Stomach smooth muscle (tissue), 2 donors: Measurements from ENCODE around the gene B4GAT1.
"Not testable (repeated sequence)": the region's sequence is repeated elsewhere in the genome, so short reads cannot be mapped to it uniquely, and the experiment has no call there.

Source experiments
- H3K27ac ChIP-seq: one replicate; pipeline ENCODE4 v1.7.0; 2013; ENCODE audit warnings: mild to moderate bottlenecking, low read length, inconsistent platforms
- H3K27me3 ChIP-seq, 2 donors: one replicate each; pipeline ENCODE4 v1.7.0; 2013; ENCODE audit warnings: low read length in 2 of 2; ENCODE audit not compliant: insufficient read depth in 2 of 2, control insufficient read depth in 1 of 2
- H3K36me3 ChIP-seq, 2 donors: one replicate each; pipeline ENCODE4 v1.7.0; 2013; ENCODE audit warnings: low read length in 2 of 2; ENCODE audit not compliant: control insufficient read depth in 2 of 2, insufficient read depth in 2 of 2
- H3K4me1 ChIP-seq: one replicate; pipeline ENCODE4 v1.7.0; 2013; ENCODE audit warnings: low read length; ENCODE audit not compliant: control insufficient read depth, insufficient read depth
- H3K4me3 ChIP-seq, 2 donors: one replicate each; pipeline ENCODE4 v1.7.0; 2013; ENCODE audit warnings: low read length in 2 of 2
- H3K9ac ChIP-seq, 2 donors: one replicate each; pipeline ENCODE4 v1.7.0; 2013; ENCODE audit warnings: low read length in 2 of 2, mild to moderate bottlenecking in 1 of 2
- H3K9me3 ChIP-seq, 2 donors: one replicate each; pipeline ENCODE4 v1.7.0; 2013; ENCODE audit warnings: low read length in 2 of 2; ENCODE audit not compliant: control insufficient read depth in 2 of 2
- donor health status: healthy.
- donor health status: Pancreatic carcinoma.

B4GAT1 gene

GRCh38 chr11:66311965-66312548 lies 35.4 kb downstream of the B4GAT1 start:
- H3K4me3 ChIP-seq: peak overlapping the region; percentile 83 to 86
- no peaks in the 10 kb centered on the region for H3K9me3 ChIP-seq
- H3K36me3 ChIP-seq: no peaks in the 10 kb centered on the region
- H3K9ac ChIP-seq: peak overlapping the region; percentile 61 to 72
- H3K4me1 ChIP-seq: peaks cover 42% of the 10 kb centered on the region
- no peaks in the 10 kb centered on the region for H3K27me3 ChIP-seq
- H3K27ac ChIP-seq: peak overlapping the region; percentile 86

DNA sequence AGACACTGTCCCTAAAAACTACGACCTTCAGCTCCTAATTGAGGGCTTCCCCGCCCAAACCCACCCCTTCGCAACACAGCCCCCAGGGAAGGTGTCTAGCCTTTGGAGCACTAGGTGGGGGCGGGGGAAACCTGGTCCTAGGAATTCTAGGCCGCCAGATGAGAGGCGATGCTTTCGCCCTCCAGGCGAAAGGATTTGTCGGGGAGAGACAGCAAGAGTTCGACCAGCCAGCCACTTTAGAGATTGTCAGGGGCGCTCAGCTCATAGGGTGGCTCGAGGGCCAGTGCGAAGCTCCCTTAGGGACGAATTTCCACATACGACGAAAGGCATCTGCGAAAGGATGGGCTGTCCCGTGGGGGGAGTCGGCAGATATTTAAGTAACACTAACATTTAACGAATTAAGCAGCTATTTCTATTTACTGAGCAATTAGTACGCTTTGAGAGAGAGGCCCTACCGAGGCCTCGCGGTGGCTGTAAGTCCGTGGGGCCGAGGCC lies 35.9 kb downstream of the B4GAT1 start:
- H3K9ac ChIP-seq: peak overlapping the region; percentile 61 to 72
- H3K36me3 ChIP-seq: no peaks in the 10 kb centered on the region
- H3K9me3 ChIP-seq: no peaks in the 10 kb centered on the region
- H3K4me1 ChIP-seq: peaks cover 39% of the 10 kb centered on the region
- no peaks in the 10 kb centered on the region for H3K27me3 ChIP-seq
- peak overlapping the region; percentile 83 to 86 for H3K4me3 ChIP-seq
- H3K27ac ChIP-seq: peak overlapping the region; percentile 86

- not testable (repeated sequence) for H3K9ac ChIP-seq, H3K36me3 ChIP-seq, H3K27ac ChIP-seq, H3K27me3 ChIP-seq, H3K9me3 ChIP-seq, H3K4me3 ChIP-seq
- H3K4me1 ChIP-seq: peaks cover 33% of the 10 kb centered on the region
These were observed 36.5 kb downstream of the B4GAT1 start for GRCh38 chr11:66310803-66311440.

DNA sequence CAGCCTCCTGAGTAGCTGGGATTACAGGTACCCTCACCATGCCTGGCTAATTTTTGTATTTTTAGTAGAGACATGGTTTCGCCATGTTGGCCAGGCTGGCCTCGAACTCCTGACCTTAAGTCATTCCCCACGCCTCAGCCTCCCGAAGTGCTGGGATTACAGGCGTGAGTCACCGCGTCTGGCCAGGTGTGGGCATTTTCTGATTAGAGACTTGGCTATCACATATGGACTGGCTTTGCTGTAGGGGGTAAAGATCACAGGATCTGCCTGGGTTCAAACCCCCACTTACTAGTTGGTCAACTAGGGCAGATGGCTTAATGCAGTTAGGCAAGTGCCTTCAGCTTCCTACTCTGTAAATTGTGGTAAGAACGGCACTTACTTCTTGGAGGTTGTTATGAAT lies 37.1 kb downstream of the B4GAT1 start:
- Histone ChIP-seq H3K4me1 (peaks cover 27% of the 10 kb centered on the region), H3K9me3 (no peaks in the 10 kb centered on the region), H3K9ac (no peak overlapping the region), H3K4me3 (no peak overlapping the region), H3K36me3 (no peaks in the 10 kb centered on the region), H3K27me3 (no peaks in the 10 kb centered on the region), H3K27ac (no peak overlapping the region)

DNA sequence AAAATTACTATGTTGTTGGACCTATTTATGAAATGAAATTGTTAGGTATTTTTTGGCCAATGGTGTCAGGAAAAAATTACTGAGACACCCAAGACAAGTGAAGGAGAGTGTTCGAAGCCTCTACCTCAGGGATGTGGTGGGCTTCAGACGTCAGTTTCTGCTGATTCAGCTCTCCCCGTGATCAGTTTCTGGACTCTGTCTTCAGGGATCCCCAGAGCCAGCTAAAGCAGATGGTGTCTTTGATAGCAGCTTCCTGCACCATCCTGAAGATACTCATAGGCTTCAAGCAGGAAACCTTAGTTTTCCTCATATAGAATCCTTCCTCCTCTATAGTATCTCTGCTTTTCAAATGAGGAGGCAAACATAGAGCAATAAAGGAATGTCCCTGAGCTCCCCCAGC lies 38.0 kb downstream of the B4GAT1 start:
- no peak overlapping the region for H3K27ac ChIP-seq
- H3K27me3 ChIP-seq: no peaks in the 10 kb centered on the region
- H3K4me1 ChIP-seq: peaks cover 20% of the 10 kb centered on the region
- H3K36me3 ChIP-seq: no peaks in the 10 kb centered on the region
- H3K9ac ChIP-seq: no peak overlapping the region
- H3K4me3 ChIP-seq: no peak overlapping the region
- no peaks in the 10 kb centered on the region for H3K9me3 ChIP-seq

DNA sequence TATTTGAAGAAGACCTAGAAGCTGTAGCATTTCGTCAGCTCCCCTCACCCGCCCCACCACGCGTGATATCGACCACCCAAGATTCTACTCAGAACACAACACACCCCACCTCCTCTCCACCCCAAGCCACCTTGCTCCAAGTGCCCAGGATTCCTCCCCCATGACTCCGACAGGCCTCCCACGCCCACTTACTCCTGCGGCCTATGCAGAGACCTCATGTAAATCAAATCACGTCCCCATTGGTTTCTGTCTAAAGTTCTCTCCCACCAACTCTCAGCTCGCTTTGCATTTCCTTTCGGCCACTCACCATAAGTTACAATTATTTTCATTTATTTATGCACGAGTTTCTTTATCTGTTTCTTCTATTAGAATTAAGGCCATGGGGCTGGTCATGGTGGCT lies 44.8 kb downstream of the B4GAT1 start:
- no peaks in the 10 kb centered on the region for H3K9me3 ChIP-seq
- no peak overlapping the region for H3K4me3 ChIP-seq
- H3K36me3 ChIP-seq: no peaks in the 10 kb centered on the region
- H3K9ac ChIP-seq: no peak overlapping the region
- no peak overlapping the region for H3K27ac ChIP-seq
- H3K4me1 ChIP-seq: no peaks in the 10 kb centered on the region
- H3K27me3 ChIP-seq: no peaks in the 10 kb centered on the region

GRCh38 chr11:66299186-66299585 lies 48.2 kb downstream of the B4GAT1 start:
- Histone ChIP-seq H3K4me1 (no peaks in the 10 kb centered on the region), H3K4me3 (no peak overlapping the region), H3K9ac (no peak overlapping the region), H3K36me3 (no peaks in the 10 kb centered on the region), H3K27me3 (peaks cover 6 to 8% of the 10 kb centered on the region in 2 donors), H3K9me3 (no peaks in the 10 kb centered on the region), H3K27ac (no peak overlapping the region)

DNA sequence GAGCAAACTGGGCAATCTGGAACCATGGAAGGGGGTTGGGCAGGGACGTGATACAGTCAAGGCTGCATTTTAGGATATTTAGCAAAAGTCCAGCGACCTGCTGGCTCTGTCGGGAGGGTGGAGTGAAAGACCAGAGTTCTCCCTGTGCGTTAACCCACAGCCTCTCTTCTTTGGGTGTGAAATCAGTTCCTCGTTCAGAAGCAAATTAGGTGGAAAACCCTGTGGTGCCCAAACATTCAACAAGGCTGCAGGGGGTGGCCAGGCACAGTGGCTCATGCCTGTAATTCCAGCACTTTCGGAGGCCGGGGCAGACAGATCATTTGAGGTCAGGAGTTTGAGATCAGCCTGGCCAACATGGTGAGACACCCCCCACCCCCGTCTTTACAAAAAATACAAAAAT lies 49.8 kb downstream of the B4GAT1 start:
- Histone ChIP-seq H3K36me3 (no peaks in the 10 kb centered on the region), H3K9me3 (no peaks in the 10 kb centered on the region), H3K27me3 (peaks cover 20 to 23% of the 10 kb centered on the region in 2 donors), H3K4me3 (no peak overlapping the region), H3K4me1 (peaks cover 3% of the 10 kb centered on the region), H3K9ac (no peak overlapping the region), H3K27ac (no peak overlapping the region)
